Liver (tissue), 9 donors: Measurements from ENCODE around the gene MYO9A. TPM values are rescaled to one million over a fixed set of nuclear protein-coding genes. Genes with fewer than 3 reads are reported as not detected.

ENCODE experiments used
- DNase-seq: peaks from one replicate; pipeline ENCODE4 v3.0.0-alpha.2; 2017; ENCODE audit warnings: low spot score
- H3K27ac ChIP-seq, 2 donors: one replicate each; pipeline ENCODE4 v1.7.0; 2013; ENCODE audit warnings: inconsistent platforms in 2 of 2, low read length in 2 of 2, control low read depth in 1 of 2, low read depth in 1 of 2, mild to moderate bottlenecking in 1 of 2
- H3K27me3 ChIP-seq, 4 donors: one replicate each; pipeline versions ENCODE4 v1.6.1 to v1.7.0; 2013; ENCODE audit warnings: low read length in 3 of 4, inconsistent platforms in 1 of 4, mild to moderate bottlenecking in 1 of 4, moderate library complexity in 1 of 4; ENCODE audit not compliant: control insufficient read depth in 4 of 4, insufficient read depth in 4 of 4
- H3K36me3 ChIP-seq, 4 donors: one replicate each; pipeline versions ENCODE4 v1.6.1 to v1.7.0; 2013; ENCODE audit warnings: low read length in 3 of 4, mild to moderate bottlenecking in 3 of 4, low read depth in 1 of 4, moderate library complexity in 1 of 4; ENCODE audit not compliant: control insufficient read depth in 4 of 4, insufficient read depth in 3 of 4
- H3K4me1 ChIP-seq, 4 donors: one replicate each; pipeline versions ENCODE4 v1.6.1 to v1.7.0; 2013; ENCODE audit warnings: low read length in 3 of 4, mild to moderate bottlenecking in 3 of 4, moderate library complexity in 1 of 4; ENCODE audit not compliant: control insufficient read depth in 4 of 4, insufficient read depth in 4 of 4
- H3K4me3 ChIP-seq, 3 donors: one replicate each; pipeline versions ENCODE4 v1.6.1 to v1.7.0; 2013; ENCODE audit warnings: low read length in 3 of 3, control low read depth in 1 of 3, low read depth in 1 of 3, mild to moderate bottlenecking in 1 of 3
- H3K9ac ChIP-seq, 2 donors: one replicate each; pipeline ENCODE4 v1.7.0; 2013; ENCODE audit warnings: low read length in 2 of 2, mild to moderate bottlenecking in 2 of 2, moderate library complexity in 2 of 2, control low read depth in 1 of 2, low read depth in 1 of 2
- H3K9me3 ChIP-seq, 4 donors: one replicate each; pipeline versions ENCODE4 v1.6.1 to v1.7.0; 2013; ENCODE audit warnings: low read length in 3 of 4; ENCODE audit not compliant: control insufficient read depth in 4 of 4
- EGR1 ChIP-seq, 2 donors: IDR thresholded peaks; 2 replicates each; pipeline ENCODE4 v1.6.1; 2016 to 2018; ENCODE audit warnings: antibody characterized with exemption in 2 of 2, low read depth in 2 of 2
- FOXA2 ChIP-seq: IDR thresholded peaks from 2 replicates; pipeline ENCODE4 v1.6.1; 2016; ENCODE audit warnings: antibody characterized with exemption
- HNF4A ChIP-seq, 2 donors: conservative IDR thresholded peaks; 2 replicates each; pipeline ENCODE4 v1.6.1; 2016; ENCODE audit warnings: antibody characterized with exemption in 2 of 2, mild to moderate bottlenecking in 2 of 2
- RAD21 ChIP-seq, 2 donors: IDR thresholded peaks; 2 replicates each; pipeline ENCODE4 v1.6.1; 2016; ENCODE audit warnings: antibody characterized with exemption in 2 of 2, mild to moderate bottlenecking in 2 of 2
- RXRA ChIP-seq, 2 donors: IDR thresholded peaks; 2 replicates each; pipeline ENCODE4 v1.6.1; 2017 to 2018; ENCODE audit warnings: antibody characterized with exemption in 2 of 2, mild to moderate bottlenecking in 1 of 2
- YY1 ChIP-seq: IDR thresholded peaks from 2 replicates; pipeline ENCODE4 v1.6.1; 2016; ENCODE audit warnings: antibody characterized with exemption, mild to moderate bottlenecking
- WGBS: extraction: QIAGEN DNeasy Blood & Tissue Kit; methylation state at CpG from one replicate; pipeline ENCODE4 v1.1.7; 2013; 5-methylcytosine and 5-hydroxymethylcytosine counted together
- polyA plus RNA-seq, 2 donors: library from polyadenylated mRNA; stranded (reverse) in 1 of 2; unstranded in 1 of 2; fragments of 200-250 nt in 1 of 2; fragments of >200 nt in 1 of 2; fragmentation: Nextera tagmentation in 1 of 2; extraction: Ambion mirVana in 1 of 2; gene quantifications; one replicate each; pipeline versions ENCODE4 v1.2.1 to v1.2.3, GENCODE V29; 2013 to 2015
- total RNA-seq, 2 donors: library from RNA; depleted of rRNA; stranded (reverse); fragments of >200 nt; gene quantifications; one replicate each; pipeline ENCODE4 v1.2.3, GENCODE V29; 2014
- TF ChIP-seq, protein P1 (sequence below): fragments of 150-350 bp; IDR thresholded peaks from 2 replicates; pipeline ENCODE4 v1.5.1; 2017; ENCODE audit warnings: improper control_type of control experiment, low read depth, low read length; ENCODE audit not compliant: missing input control
- TF ChIP-seq, protein P2 (sequence below): IDR thresholded peaks from 2 replicates; pipeline ENCODE4 v1.6.1; 2016; ENCODE audit warnings: antibody characterized with exemption
- TF ChIP-seq, protein P3 (sequence below): IDR thresholded peaks from 2 replicates; pipeline ENCODE4 v1.6.1; 2016; ENCODE audit warnings: antibody characterized with exemption
- TF ChIP-seq, protein P4 (sequence below): IDR thresholded peaks from 2 replicates; pipeline ENCODE4 v1.6.1; 2016; ENCODE audit warnings: antibody characterized with exemption, mild to moderate bottlenecking
- donor health status: healthy.
- donor health status: healthy.
- donor health status: healthy.
- donor health status: healthy.
- donor health status: healthy.

MYO9A gene
- total and polyA plus RNA-seq, 4 donors: 1.4 to 14.9 (median 8.4) TPM

DNA sequence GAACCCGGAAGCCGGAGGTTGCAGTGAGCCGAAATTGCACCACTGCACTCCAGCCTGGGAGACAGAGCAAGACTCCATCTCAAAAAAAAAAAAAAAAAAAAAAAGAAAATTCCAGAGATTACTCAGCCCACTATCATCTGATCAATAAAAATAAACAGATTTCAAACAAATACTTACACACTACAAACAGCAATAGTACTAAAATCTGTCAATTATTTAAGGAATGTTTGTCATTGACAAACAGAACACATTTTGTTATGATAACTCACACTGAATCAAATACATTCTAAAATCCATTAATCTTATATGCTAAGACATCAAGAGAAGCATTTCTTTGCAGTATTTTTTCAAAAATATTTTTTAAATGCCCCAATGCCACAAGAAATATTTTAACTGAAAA lies 7.6 kb downstream of the MYO9A start (continued):
- TF ChIP-seq, protein P1, sequence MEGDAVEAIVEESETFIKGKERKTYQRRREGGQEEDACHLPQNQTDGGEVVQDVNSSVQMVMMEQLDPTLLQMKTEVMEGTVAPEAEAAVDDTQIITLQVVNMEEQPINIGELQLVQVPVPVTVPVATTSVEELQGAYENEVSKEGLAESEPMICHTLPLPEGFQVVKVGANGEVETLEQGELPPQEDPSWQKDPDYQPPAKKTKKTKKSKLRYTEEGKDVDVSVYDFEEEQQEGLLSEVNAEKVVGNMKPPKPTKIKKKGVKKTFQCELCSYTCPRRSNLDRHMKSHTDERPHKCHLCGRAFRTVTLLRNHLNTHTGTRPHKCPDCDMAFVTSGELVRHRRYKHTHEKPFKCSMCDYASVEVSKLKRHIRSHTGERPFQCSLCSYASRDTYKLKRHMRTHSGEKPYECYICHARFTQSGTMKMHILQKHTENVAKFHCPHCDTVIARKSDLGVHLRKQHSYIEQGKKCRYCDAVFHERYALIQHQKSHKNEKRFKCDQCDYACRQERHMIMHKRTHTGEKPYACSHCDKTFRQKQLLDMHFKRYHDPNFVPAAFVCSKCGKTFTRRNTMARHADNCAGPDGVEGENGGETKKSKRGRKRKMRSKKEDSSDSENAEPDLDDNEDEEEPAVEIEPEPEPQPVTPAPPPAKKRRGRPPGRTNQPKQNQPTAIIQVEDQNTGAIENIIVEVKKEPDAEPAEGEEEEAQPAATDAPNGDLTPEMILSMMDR: no peak
- TF ChIP-seq, protein P2, sequence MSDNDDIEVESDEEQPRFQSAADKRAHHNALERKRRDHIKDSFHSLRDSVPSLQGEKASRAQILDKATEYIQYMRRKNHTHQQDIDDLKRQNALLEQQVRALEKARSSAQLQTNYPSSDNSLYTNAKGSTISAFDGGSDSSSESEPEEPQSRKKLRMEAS: no peak

DNA sequence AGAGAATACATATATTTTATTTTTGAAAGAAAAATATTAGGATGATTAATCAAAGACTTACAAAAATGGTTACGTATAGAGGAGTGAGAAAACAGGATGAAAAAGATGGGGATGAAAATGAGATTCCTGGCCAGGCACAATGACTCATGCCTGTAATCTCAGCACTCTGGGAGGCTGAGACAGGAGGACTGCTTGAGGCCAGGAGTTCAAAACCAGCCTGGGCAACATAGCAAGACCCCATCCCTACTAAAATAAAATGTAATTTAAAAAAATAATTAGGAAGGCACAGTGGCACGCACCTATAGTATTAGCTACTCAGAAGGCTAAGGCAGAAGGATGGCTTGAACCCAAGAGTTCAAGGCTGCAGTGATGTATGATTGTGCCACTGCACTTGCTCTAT lies 11.9 kb downstream of the MYO9A start:
- Histone ChIP-seq H3K9ac (no peak overlapping the region), H3K27ac (no peak overlapping the region), H3K9me3 (no peaks in the 10 kb centered on the region), H3K27me3 (no peaks in the 10 kb centered on the region), H3K4me3 (no peak overlapping the region), H3K36me3 (no peaks in the 10 kb centered on the region), H3K4me1 (no peaks in the 10 kb centered on the region)
- WGBS: over 99% methylated on average over 2 of the region's 2 CpGs
- no peak for TF ChIP-seq RAD21 (IDR thresholded peaks at IDR 0.05)
- TF ChIP-seq, protein P3, sequence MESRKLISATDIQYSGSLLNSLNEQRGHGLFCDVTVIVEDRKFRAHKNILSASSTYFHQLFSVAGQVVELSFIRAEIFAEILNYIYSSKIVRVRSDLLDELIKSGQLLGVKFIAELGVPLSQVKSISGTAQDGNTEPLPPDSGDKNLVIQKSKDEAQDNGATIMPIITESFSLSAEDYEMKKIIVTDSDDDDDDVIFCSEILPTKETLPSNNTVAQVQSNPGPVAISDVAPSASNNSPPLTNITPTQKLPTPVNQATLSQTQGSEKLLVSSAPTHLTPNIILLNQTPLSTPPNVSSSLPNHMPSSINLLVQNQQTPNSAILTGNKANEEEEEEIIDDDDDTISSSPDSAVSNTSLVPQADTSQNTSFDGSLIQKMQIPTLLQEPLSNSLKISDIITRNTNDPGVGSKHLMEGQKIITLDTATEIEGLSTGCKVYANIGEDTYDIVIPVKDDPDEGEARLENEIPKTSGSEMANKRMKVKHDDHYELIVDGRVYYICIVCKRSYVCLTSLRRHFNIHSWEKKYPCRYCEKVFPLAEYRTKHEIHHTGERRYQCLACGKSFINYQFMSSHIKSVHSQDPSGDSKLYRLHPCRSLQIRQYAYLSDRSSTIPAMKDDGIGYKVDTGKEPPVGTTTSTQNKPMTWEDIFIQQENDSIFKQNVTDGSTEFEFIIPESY: no peak
- no peak for TF ChIP-seq HNF4A (conservative IDR thresholded peaks at IDR 0.05)
- TF ChIP-seq, protein P1: no peak
- TF ChIP-seq, protein P4, sequence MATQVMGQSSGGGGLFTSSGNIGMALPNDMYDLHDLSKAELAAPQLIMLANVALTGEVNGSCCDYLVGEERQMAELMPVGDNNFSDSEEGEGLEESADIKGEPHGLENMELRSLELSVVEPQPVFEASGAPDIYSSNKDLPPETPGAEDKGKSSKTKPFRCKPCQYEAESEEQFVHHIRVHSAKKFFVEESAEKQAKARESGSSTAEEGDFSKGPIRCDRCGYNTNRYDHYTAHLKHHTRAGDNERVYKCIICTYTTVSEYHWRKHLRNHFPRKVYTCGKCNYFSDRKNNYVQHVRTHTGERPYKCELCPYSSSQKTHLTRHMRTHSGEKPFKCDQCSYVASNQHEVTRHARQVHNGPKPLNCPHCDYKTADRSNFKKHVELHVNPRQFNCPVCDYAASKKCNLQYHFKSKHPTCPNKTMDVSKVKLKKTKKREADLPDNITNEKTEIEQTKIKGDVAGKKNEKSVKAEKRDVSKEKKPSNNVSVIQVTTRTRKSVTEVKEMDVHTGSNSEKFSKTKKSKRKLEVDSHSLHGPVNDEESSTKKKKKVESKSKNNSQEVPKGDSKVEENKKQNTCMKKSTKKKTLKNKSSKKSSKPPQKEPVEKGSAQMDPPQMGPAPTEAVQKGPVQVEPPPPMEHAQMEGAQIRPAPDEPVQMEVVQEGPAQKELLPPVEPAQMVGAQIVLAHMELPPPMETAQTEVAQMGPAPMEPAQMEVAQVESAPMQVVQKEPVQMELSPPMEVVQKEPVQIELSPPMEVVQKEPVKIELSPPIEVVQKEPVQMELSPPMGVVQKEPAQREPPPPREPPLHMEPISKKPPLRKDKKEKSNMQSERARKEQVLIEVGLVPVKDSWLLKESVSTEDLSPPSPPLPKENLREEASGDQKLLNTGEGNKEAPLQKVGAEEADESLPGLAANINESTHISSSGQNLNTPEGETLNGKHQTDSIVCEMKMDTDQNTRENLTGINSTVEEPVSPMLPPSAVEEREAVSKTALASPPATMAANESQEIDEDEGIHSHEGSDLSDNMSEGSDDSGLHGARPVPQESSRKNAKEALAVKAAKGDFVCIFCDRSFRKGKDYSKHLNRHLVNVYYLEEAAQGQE: no peak
- TF ChIP-seq RXRA (IDR thresholded peaks at IDR 0.05): no peak
- no peak for TF ChIP-seq FOXA2
- no peak for TF ChIP-seq YY1
- no peak for TF ChIP-seq EGR1 (IDR thresholded peaks at IDR 0.05; ENCODE audit: low read depth in 2 of 2)
- TF ChIP-seq, protein P2: no peak
- DNase-seq: no peak
